Transverse colon (tissue), 4 donors: ENCODE data around the gene HDAC7. TPM values are rescaled to one million over a fixed set of nuclear protein-coding genes. Genes with fewer than 3 reads are reported as not detected.
A peak's percentile ranks its signal among the peaks of the same experiment; 100 is the strongest.

ENCODE experiments used
- DNase-seq: peaks from one replicate; pipeline ENCODE4 v3.0.0-alpha.2; 2019
- H3K27ac ChIP-seq, 4 donors: fragments of 200-600 bp; sonication (generic); 2 replicates each; pipeline ENCODE4 v1.5.1; 2016 to 2018; ENCODE audit warnings: inconsistent platforms in 4 of 4
- H3K27me3 ChIP-seq: fragments of 200-600 bp; sonication (generic); 2 replicates; pipeline ENCODE4 v1.5.1; 2017; ENCODE audit warnings: inconsistent platforms
- H3K36me3 ChIP-seq, 4 donors: fragments of 200-600 bp; sonication (generic); 2 replicates each; pipeline ENCODE4 v1.5.1; 2017 to 2019; ENCODE audit warnings: inconsistent platforms in 4 of 4
- H3K4me1 ChIP-seq, 4 donors: fragments of 200-600 bp; sonication (generic); 2 replicates each; pipeline ENCODE4 v1.5.1; 2017 to 2020; ENCODE audit warnings: inconsistent platforms in 4 of 4
- H3K4me3 ChIP-seq, 4 donors: fragments of 200-600 bp; sonication (generic); 1 replicate in 1 of 4; 2 replicates in 3 of 4; pipeline versions ENCODE4 v1.5.1 to v1.6.1; 2017 to 2019; ENCODE audit warnings: inconsistent platforms in 4 of 4
- H3K9me3 ChIP-seq, 2 donors: fragments of 200-600 bp; sonication (generic); 2 replicates each; pipeline ENCODE4 v1.5.1; 2017 to 2019; ENCODE audit warnings: inconsistent platforms in 2 of 2
- EP300 ChIP-seq: sonication (generic); formaldehyde crosslinking; IDR thresholded peaks from one replicate; pipeline ENCODE4 v1.6.1; 2017; ENCODE audit warnings: antibody characterized with exemption, low read depth
- POLR2A ChIP-seq: fragments of 450-650 bp; IDR thresholded peaks from one replicate; pipeline ENCODE4 v1.6.1; 2016; ENCODE audit warnings: antibody characterized with exemption, mild to moderate bottlenecking, moderate library complexity
- POLR2AphosphoS5 ChIP-seq, 3 donors: sonication (generic); formaldehyde crosslinking; IDR thresholded peaks; one replicate each; pipeline ENCODE4 v1.6.1; 2016; ENCODE audit warnings: antibody characterized with exemption in 3 of 3
- WGBS, 2 donors: methylation state at CpG; one replicate each; pipeline ENCODE4 v1.1.5; 2018; ENCODE audit warnings: low coverage in 1 of 2; 5-methylcytosine and 5-hydroxymethylcytosine counted together
- in situ Hi-C, 4 donors: fragments of 200-750 bp; cut with MboI; loops; one replicate each; pipeline versions ENCODE4 v1.15.0 to v1.15.1; 2017; ENCODE audit warnings: low sequenced_read_pairs in 3 of 4, low pct_ligation_motif_present in 1 of 4, low pct_unique_long_range_greater_than_20kb in 1 of 4
- intact Hi-C: fragments of 100-400 bp; cut with DNase I; formaldehyde crosslinking; loops from one replicate; pipeline ENCODE4 v1.15.1; 2023; ENCODE audit warnings: low total_unique reads
- total RNA-seq, 4 donors: library from RNA; depleted of rRNA; stranded (reverse); fragments of >200 nt; gene quantifications; one replicate each; pipeline ENCODE4 v1.1.0, GENCODE V29; 2016
- TF ChIP-seq, protein P1 (sequence below), 5 experiments: fragments of 200-600 bp in 3 of 5; fragments of 450-650 bp in 2 of 5; sonication (generic) in 3 of 5; IDR thresholded peaks; 1 replicate in 2 of 5; 2 replicates in 3 of 5; pipeline ENCODE4 v1.5.1; 2016 to 2017; ENCODE audit warnings: antibody characterized with exemption in 5 of 5, inconsistent platforms in 3 of 5, mild to moderate bottlenecking in 2 of 5, moderate library complexity in 1 of 5

Gene HDAC7
- total RNA-seq, 4 donors from 2014 or later = 19.4 to 133 (median 28.3) TPM

DNA sequence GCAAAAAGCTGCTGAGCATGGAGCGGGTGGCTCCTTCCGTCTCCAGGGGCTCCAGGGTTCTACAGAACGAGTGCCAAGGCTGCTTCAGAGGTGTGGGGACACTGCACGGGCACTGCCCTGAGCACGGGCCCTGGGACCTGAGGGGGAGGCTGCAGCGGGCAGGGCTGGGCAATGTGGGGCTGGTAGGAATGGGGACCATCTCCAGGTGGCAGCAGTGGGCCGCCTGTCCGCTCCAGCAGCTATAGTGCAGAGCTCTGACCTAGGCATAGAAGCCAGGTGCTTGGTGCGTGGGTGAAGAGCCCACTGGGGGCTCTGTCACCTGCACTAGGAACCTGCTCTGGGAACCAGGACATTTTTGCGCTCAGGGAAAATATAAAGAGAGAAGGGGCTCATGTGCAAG, 22.3 kb downstream of the HDAC7 start:
- 83 to 84% methylated on average over 1 to 10 of the region's 10 CpGs for WGBS, 2 donors
- intact Hi-C loops = no loop called here

DNA sequence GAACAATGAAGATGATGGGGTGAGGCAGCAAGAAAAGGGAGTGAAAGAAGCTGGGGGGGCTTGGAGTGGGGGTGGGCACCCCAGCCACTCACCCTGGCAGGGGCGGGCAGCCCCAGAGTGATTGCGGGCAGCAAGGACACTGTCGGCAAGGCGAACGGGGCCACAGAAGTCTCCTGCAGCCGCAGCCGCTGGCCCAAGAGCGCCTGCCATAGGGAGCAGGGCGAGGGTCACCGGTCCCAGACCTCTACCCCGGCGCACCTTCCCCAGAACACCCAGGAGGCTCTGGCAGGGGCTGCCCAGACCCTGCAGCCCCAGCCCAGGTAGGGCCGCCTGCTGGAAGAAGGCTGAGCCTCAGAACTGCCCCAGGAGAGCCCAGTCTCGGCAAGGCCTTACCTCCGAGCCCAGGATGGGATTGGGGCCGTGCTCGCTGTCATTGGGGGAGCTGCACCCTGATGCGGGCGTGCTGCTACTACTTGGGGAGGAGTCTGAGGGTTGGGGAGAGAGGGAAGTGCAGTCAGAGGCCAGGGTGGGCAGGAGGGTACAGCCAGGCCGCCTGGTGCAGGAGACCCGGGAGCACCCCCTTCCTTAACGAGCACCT, 23.8 kb downstream of the HDAC7 start:
- intact Hi-C loops (no loop called here), in situ Hi-C loops (no loop called here)
- WGBS, 2 donors = 94 to 97% methylated on average over 5 to 21 of the region's 22 CpGs
- TF ChIP-seq POLR2A (no peak), POLR2AphosphoS5 (IDR thresholded peaks at IDR 0.05) (no peak), EP300 (no peak)
- TF ChIP-seq, protein P1, sequence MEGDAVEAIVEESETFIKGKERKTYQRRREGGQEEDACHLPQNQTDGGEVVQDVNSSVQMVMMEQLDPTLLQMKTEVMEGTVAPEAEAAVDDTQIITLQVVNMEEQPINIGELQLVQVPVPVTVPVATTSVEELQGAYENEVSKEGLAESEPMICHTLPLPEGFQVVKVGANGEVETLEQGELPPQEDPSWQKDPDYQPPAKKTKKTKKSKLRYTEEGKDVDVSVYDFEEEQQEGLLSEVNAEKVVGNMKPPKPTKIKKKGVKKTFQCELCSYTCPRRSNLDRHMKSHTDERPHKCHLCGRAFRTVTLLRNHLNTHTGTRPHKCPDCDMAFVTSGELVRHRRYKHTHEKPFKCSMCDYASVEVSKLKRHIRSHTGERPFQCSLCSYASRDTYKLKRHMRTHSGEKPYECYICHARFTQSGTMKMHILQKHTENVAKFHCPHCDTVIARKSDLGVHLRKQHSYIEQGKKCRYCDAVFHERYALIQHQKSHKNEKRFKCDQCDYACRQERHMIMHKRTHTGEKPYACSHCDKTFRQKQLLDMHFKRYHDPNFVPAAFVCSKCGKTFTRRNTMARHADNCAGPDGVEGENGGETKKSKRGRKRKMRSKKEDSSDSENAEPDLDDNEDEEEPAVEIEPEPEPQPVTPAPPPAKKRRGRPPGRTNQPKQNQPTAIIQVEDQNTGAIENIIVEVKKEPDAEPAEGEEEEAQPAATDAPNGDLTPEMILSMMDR (IDR thresholded peaks at IDR 0.05) = no peak
- no peak overlapping the region for H3K27ac ChIP-seq
- no peak overlapping the region for H3K4me3 ChIP-seq
- peaks cover 14 to 19% (median 17%) of the 10 kb centered on the region in 4 donors for H3K4me1 ChIP-seq
- no peaks in the 10 kb centered on the region for H3K27me3 ChIP-seq
- peaks cover 0 to 27% (median 10%) of the 10 kb centered on the region in 4 donors for H3K36me3 ChIP-seq
- no peaks in the 10 kb centered on the region for H3K9me3 ChIP-seq
- no peak for DNase-seq

More for the DNA sequence above, 22.3 kb downstream of the HDAC7 start:
- peak; percentile 44 for DNase-seq
- TF ChIP-seq, protein P1 (IDR thresholded peaks at IDR 0.05) = peak in 4 of 5 experiments; percentile 28 to 38 (median 32)
- TF ChIP-seq POLR2A = no peak
- Histone ChIP-seq H3K36me3 (peaks cover 0 to 21% (median 6%) of the 10 kb centered on the region in 4 donors), H3K27me3 (no peaks in the 10 kb centered on the region), H3K4me3 (no peak overlapping the region), H3K27ac (no peak overlapping the region), H3K9me3 (no peaks in the 10 kb centered on the region), H3K4me1 (peaks cover 29 to 34% (median 32%) of the 10 kb centered on the region in 4 donors)
- in situ Hi-C loops = no loop called here

DNA sequence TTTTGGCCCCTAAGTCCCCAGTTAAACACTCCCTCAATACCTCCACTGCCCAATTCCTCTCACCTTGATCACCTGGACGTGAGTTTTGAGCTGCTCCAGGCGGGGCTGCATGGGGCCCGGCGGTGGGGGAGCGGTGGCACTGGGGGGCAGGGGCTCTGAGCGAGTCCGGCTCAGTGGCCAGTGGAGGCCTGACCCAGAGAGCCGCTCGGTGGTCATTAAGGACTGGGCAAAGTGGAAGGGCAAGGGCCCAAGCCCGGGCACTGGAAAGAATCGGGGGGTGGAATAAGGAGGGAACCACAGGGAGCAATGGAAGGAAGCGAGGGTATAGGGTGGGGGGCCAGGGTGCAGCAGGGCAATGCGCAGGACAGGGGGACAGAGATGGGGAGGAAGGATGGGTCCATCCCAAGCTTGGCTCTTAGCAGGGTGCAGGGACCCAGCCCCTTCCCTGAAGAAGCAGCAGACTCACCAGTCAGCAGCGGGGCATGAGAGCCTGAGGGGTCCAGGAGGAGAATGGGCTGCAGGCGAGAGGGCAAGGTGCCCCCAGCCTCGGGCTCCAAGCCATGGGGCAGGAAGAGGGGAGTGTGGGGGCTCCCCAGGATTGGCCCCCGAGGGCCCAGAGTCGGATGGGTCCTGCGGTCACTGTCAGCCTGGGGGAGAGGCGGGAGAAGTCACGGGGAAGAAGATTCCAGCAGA, 24.4 kb downstream of the HDAC7 start:
- DNase-seq = no peak
- Histone ChIP-seq H3K4me1 (peaks cover 9 to 14% (median 12%) of the 10 kb centered on the region in 4 donors), H3K4me3 (no peak overlapping the region), H3K9me3 (no peaks in the 10 kb centered on the region), H3K27me3 (no peaks in the 10 kb centered on the region), H3K36me3 (peaks cover 0 to 29% (median 11%) of the 10 kb centered on the region in 4 donors), H3K27ac (no peak overlapping the region)
- intact Hi-C loops (no loop called here), in situ Hi-C loops (no loop called here)
- no peak for TF ChIP-seq EP300
- TF ChIP-seq, protein P1 (IDR thresholded peaks at IDR 0.05) = no peak
- TF ChIP-seq POLR2A = no peak
- TF ChIP-seq POLR2AphosphoS5 (IDR thresholded peaks at IDR 0.05) = no peak
- 93 to 98% methylated on average over 9 to 21 of the region's 21 CpGs for WGBS, 2 donors

DNA sequence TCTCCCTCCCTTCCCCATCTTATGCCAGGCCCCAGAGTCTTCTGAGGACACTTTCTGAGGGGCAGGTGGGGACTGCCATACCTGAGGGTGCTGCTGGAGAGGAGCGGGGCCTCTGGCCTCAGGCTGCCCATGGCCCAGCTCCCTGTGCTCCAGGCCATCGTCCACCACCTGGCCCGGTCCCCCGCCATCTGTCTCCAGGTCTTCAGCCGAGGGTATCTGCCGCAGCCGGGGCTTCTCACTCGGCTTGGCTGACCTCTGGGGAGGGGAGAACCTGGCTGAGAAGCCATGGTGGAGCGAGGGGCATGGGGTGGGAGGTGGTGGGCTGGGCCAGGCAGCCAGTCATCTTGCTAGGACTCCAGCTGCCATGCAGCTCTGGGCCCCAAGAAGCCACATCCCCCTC, 25.0 kb downstream of the HDAC7 start:
- H3K27ac ChIP-seq = no peak overlapping the region
- no peaks in the 10 kb centered on the region for H3K27me3 ChIP-seq
- no peaks in the 10 kb centered on the region for H3K9me3 ChIP-seq
- 96% methylated on average over 9 of the region's 9 CpGs; no CpG with 5 or more reads in 1 of the 2 donors for WGBS, 2 donors
- TF ChIP-seq POLR2AphosphoS5 (IDR thresholded peaks at IDR 0.05) (no peak), EP300 (no peak), POLR2A (no peak)
- TF ChIP-seq, protein P1 (IDR thresholded peaks at IDR 0.05) = no peak
- no peak for DNase-seq
- intact Hi-C loops (no loop called here), in situ Hi-C loops (no loop called here)
- peaks cover 0 to 35% (median 11%) of the 10 kb centered on the region in 4 donors for H3K36me3 ChIP-seq
- H3K4me3 ChIP-seq = no peak overlapping the region
- peaks cover 5 to 8% (median 6%) of the 10 kb centered on the region in 4 donors for H3K4me1 ChIP-seq
